ENCODE measurements around the gene ADARB1.
"Not testable (repeated sequence)": the region's sequence is repeated elsewhere in the genome, so short reads cannot be mapped to it uniquely, and the experiment has no call there.

GRCh38 chr21:45133574-45134278, 59.3 kb downstream of the ADARB1 start:
- not testable (repeated sequence) for TF ChIP-seq CTCF (IDR thresholded peaks at IDR 0.05; ENCODE audit: low read length); EZH2 (IDR thresholded peaks at IDR 0.05; ENCODE audit: borderline replicate concordance, low read length)

Data from OCI-LY1 (cell line).